ENCODE results near the gene PRR7.

GRCh38 chr5:177487144-177487543 lies 40.5 kb downstream of the PRR7 start:
- TF ChIP-seq, protein P1, sequence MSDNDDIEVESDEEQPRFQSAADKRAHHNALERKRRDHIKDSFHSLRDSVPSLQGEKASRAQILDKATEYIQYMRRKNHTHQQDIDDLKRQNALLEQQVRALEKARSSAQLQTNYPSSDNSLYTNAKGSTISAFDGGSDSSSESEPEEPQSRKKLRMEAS (IDR thresholded peaks at IDR 0.05): no peak
- TF ChIP-seq EZH2 (conservative IDR thresholded peaks at IDR 0.05; ENCODE audit: low read depth, low read length) (no peak), TGIF2 (CRISPR knock-in tag; IDR thresholded peaks at IDR 0.05) (no peak), PCBP1 (IDR thresholded peaks at IDR 0.05; ENCODE audit: borderline replicate concordance, low read depth, low read length) (no peak), BORCS8-MEF2B (CRISPR knock-in tag; IDR thresholded peaks at IDR 0.05) (no peak), MYNN (CRISPR knock-in tag; IDR thresholded peaks at IDR 0.05; ENCODE audit: low read depth) (no peak), ZBTB4 (CRISPR knock-in tag; IDR thresholded peaks at IDR 0.05; ENCODE audit: borderline replicate concordance) (no peak), ZNF17 (CRISPR knock-in tag; IDR thresholded peaks at IDR 0.05) (no peak)
- TF ChIP-seq, protein P2, sequence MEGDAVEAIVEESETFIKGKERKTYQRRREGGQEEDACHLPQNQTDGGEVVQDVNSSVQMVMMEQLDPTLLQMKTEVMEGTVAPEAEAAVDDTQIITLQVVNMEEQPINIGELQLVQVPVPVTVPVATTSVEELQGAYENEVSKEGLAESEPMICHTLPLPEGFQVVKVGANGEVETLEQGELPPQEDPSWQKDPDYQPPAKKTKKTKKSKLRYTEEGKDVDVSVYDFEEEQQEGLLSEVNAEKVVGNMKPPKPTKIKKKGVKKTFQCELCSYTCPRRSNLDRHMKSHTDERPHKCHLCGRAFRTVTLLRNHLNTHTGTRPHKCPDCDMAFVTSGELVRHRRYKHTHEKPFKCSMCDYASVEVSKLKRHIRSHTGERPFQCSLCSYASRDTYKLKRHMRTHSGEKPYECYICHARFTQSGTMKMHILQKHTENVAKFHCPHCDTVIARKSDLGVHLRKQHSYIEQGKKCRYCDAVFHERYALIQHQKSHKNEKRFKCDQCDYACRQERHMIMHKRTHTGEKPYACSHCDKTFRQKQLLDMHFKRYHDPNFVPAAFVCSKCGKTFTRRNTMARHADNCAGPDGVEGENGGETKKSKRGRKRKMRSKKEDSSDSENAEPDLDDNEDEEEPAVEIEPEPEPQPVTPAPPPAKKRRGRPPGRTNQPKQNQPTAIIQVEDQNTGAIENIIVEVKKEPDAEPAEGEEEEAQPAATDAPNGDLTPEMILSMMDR (CRISPR knock-in tag; IDR thresholded peaks at IDR 0.05): no peak
- TF ChIP-seq, protein P3, sequence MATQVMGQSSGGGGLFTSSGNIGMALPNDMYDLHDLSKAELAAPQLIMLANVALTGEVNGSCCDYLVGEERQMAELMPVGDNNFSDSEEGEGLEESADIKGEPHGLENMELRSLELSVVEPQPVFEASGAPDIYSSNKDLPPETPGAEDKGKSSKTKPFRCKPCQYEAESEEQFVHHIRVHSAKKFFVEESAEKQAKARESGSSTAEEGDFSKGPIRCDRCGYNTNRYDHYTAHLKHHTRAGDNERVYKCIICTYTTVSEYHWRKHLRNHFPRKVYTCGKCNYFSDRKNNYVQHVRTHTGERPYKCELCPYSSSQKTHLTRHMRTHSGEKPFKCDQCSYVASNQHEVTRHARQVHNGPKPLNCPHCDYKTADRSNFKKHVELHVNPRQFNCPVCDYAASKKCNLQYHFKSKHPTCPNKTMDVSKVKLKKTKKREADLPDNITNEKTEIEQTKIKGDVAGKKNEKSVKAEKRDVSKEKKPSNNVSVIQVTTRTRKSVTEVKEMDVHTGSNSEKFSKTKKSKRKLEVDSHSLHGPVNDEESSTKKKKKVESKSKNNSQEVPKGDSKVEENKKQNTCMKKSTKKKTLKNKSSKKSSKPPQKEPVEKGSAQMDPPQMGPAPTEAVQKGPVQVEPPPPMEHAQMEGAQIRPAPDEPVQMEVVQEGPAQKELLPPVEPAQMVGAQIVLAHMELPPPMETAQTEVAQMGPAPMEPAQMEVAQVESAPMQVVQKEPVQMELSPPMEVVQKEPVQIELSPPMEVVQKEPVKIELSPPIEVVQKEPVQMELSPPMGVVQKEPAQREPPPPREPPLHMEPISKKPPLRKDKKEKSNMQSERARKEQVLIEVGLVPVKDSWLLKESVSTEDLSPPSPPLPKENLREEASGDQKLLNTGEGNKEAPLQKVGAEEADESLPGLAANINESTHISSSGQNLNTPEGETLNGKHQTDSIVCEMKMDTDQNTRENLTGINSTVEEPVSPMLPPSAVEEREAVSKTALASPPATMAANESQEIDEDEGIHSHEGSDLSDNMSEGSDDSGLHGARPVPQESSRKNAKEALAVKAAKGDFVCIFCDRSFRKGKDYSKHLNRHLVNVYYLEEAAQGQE (IDR thresholded peaks at IDR 0.05; ENCODE audit: borderline replicate concordance in 1 of 2, low read depth in 1 of 2, low read length in 2 of 2): no peak
- TF ChIP-seq, protein P4, sequence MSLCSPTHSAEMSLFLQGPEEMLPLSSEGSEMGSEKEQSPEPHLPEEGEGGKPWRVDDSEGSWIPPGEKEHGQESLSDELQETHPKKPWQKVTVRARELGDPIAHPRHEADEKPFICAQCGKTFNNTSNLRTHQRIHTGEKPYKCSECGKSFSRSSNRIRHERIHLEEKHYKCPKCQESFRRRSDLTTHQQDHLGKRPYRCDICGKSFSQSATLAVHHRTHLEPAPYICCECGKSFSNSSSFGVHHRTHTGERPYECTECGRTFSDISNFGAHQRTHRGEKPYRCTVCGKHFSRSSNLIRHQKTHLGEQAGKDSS (CRISPR knock-in tag; IDR thresholded peaks at IDR 0.05; ENCODE audit: borderline replicate concordance, low read depth): no peak
- TF ChIP-seq, protein P5, sequence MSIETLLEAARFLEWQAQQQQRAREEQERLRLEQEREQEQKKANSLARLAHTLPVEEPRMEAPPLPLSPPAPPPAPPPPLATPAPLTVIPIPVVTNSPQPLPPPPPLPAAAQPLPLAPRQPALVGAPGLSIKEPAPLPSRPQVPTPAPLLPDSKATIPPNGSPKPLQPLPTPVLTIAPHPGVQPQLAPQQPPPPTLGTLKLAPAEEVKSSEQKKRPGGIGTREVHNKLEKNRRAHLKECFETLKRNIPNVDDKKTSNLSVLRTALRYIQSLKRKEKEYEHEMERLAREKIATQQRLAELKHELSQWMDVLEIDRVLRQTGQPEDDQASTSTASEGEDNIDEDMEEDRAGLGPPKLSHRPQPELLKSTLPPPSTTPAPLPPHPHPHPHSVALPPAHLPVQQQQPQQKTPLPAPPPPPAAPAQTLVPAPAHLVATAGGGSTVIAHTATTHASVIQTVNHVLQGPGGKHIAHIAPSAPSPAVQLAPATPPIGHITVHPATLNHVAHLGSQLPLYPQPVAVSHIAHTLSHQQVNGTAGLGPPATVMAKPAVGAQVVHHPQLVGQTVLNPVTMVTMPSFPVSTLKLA (IDR thresholded peaks at IDR 0.05): no peak

All from HepG2 (cell line).